GM18499 (cell line): Measurements from ENCODE around the gene MAP1B.
"Not testable (repeated sequence)": the region's sequence is repeated elsewhere in the genome, so short reads cannot be mapped to it uniquely, and the experiment has no call there.

Experiments used
- ATAC-seq: cut with Tn5 transposase; IDR thresholded peaks from one replicate; pipeline ENCODE4 v1.9.1; 2021; ENCODE audit warnings: moderate number of reproducible peaks; ENCODE audit not compliant: insufficient read depth, unreplicated experiment

Gene MAP1B

DNA sequence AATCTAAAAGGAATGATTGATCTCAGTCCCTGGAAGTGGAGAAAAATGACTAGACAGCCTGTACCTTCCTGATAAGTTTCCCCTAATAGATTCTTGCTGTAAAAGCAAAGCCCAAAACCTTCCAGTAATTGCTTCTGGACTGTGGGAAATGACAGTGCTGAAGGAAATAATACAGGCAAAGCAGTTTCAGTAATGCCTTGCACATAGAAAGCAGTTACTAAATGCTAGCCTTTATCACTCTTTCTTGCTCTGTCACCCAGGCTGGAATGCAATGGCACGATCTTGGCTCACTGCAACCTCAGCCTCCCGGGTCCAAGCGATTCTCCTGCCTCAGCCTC is 50.3 kb downstream of the MAP1B start:
- no peak for ATAC-seq

GRCh38 chr5:72159501-72159911 is 52.2 kb downstream of the MAP1B start:
- no peak for ATAC-seq

DNA sequence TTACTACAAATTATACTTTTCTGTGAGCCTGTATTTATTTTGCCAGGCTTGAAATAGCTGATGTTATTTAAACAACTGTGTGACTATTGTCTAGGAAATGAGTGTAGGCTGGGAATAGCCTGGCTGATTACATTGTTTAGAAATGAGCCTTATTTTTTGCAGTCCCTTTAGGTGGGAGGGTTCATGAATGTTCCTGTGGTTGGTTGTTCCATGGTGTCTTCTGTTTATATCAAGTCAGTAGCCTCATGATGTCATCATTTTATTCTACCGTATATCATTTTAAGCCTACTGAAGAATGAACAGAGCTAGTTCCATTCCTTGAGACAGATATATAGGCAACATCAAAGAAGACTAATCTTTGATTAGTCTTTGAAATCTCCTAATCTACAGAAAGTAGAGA is 53.1 kb downstream of the MAP1B start:
- no peak for ATAC-seq

DNA sequence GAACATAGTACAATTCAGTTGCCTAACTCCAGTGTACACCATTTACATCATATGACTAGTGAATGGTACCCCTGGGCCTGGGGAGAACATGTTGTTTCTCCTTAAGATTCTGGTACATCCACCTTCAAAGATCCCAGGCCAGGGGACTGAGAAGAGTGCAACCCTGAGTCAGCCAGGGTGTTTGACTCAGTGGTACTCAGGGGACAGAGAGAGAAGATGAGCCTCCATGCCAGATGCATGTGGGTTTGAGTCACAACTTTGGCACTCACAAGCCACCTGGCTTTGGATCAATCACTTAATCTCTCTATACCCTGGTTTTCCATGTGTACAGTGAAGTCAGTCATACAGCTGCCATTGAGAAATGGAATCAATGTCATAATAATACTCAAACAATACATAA is 53.7 kb downstream of the MAP1B start:
- no peak for ATAC-seq

- ATAC-seq = no peak
Measured at GRCh38 chr5:72161951-72162350, 54.7 kb downstream of the MAP1B start.

DNA sequence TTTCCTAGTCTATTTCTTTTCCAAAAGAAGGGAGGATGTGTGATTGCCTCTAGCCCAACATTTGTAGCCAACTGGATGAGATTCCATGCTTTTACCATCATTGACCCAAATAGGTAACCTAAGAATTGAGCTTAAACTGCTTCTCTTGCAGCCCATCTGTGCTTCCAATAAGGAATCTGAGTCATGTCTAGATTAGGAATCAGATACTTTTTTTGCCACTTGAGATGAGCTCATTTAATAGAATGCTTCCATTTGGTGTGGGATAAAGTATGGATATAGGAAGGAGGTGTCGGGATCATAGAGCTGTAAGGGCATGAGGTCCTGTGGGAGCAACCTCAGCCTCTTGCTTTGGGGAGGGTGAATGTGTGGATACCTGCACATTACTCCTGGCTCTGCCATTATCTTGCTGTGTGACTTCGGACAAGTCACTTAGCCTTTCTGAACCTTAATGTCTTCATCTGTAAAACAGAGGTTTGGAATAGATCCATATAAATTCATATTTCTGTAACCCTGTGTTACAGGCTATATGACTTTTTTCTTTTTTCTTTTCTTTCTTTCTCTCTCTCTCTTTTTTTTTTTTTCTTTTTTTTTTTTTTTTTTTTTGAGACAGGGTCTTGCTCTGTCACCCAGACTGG is 56.2 kb downstream of the MAP1B start:
- no peak for ATAC-seq

DNA sequence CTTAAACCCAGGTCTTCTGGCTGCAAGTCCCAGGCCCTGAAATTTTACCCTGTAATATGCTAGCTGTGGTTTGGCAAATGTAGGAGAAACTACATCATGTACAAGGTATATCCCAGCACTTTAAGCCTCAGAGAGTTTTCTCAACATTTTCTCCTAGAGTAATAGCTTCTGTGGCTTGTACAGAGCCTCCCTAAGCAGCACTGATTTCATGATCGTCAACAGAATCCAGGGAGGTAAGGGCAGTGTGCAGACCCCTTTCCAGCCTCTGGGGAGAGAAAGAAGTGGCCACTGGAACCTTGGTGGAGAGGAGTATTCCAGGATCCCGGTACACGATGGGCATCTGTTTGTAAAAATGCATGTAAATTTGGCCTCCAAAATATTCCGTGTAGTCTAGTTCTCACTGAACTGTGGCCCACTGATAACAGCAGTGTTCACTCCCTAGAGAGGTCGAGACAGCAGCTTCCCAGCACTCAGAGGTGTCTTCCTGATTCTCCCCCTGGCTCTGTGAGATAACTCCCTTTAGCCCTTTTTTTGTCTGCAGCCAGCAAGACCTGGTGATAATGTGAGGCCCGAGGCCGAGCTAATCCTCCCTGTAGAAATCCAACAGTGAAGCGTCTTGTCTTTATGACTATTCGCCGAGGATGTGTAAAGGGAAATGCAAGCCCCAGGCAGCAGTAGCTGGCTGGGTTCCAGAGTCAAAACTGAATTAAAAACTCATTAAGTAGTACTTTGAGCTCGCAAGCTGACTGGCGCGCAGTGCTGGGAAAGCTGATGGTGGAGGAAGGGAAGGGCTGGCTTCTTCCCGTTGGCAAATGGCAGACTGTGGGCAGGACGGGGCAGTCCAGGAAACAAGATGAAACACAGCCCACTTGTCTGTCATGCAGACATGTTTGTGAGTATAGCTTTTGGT is 59.0 kb downstream of the MAP1B start:
- no peak for ATAC-seq

GRCh38 chr5:72167257-72167656 is 60.0 kb downstream of the MAP1B start:
- ATAC-seq = no peak

DNA sequence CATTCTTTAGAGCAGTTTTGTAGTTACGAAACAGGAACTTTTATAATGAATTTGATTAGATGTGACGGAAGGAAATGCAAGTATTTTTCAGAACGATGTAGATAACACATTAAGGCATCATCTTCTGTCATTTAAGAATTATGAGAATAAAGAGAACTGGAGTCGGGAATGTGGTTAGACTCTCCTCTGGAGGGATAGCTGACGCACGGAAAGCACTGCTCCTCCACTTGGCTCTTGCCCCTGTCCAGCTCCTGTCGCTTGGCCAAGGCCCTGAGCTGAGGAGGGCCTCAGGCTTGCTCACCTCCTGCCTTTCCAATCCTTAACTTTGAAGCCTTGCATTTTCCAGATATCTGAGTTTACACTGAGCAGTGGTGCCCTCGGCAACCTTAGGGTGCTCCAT is 60.5 kb downstream of the MAP1B start:
- ATAC-seq = no peak

GRCh38 chr5:72170101-72170500 is 62.8 kb downstream of the MAP1B start:
- ATAC-seq = no peak

GRCh38 chr5:72171181-72171580 is 63.9 kb downstream of the MAP1B start:
- not testable (repeated sequence) for ATAC-seq

DNA sequence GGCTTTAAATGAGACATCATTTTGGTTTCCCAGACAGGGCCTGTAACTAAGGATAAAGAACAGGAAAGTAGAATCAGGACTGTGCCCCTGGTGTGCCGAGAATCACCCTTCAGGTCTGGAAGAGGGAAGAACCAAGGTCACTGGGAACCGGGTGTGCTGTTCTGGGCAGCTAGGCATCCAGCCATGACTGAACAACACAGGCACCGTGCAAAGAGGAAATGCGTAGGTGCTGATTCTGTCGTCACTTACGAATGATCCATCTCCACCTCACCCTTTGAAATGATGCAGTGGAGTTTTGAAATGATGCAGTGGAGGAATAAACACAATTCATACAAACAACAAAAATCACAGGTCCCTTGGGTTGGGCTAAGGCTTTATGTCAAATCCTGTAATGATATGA is 64.4 kb downstream of the MAP1B start:
- no peak for ATAC-seq

GRCh38 chr5:72172786-72173185 is 65.5 kb downstream of the MAP1B start:
- no peak for ATAC-seq

DNA sequence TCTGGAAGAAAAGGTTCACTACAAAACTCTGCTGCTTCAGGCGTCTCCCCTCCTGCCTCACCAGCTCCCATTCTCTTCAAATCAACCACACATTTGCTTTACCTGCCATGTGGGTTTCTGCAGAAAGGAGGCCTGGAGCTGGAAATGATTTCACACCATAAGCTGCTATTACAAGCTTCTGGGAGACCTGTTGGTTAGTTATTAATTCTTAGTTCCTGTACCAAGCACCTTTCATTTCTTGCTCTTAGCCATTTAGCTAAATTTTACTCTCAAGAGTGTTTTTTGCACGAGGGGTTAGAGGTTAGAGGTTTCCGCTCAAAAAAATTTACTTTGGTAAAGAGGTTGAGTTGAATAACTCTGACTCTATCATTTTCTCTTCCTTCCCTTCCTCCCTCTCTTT is 70.3 kb downstream of the MAP1B start:
- no peak for ATAC-seq

- ATAC-seq = no peak
Measured at GRCh38 chr5:72179028-72179815, 71.9 kb downstream of the MAP1B start.

- ATAC-seq = no peak
Measured at GRCh38 chr5:72179816-72180440, 72.7 kb downstream of the MAP1B start.

- no peak for ATAC-seq
Measured at GRCh38 chr5:72180925-72181324, 73.7 kb downstream of the MAP1B start.

GRCh38 chr5:72182686-72183085 is 75.4 kb downstream of the MAP1B start:
- no peak for ATAC-seq

- ATAC-seq = no peak
Measured at GRCh38 chr5:72183101-72183520, 75.8 kb downstream of the MAP1B start.

DNA sequence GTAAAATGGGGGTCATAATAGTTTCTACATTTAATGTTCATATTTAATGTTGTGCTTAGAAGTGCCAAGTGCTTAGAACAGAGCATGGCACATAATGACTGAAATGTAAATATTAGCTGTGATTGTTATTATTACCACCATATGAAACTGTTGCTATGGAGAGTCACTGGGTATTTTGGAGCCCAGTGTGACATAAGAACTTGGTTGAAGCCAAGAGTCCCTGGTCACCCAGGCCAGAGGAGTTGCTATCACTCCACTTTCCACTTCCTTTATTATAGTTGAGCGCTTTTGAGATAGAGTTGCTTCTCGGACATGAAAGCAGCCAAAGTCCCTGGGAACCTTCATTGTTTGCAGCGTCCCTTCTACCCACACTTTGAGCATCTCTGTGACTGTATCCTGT is 77.1 kb downstream of the MAP1B start:
- no peak for ATAC-seq
